ENCODE measurements around the gene BCL7A.

The BCL7A gene

DNA sequence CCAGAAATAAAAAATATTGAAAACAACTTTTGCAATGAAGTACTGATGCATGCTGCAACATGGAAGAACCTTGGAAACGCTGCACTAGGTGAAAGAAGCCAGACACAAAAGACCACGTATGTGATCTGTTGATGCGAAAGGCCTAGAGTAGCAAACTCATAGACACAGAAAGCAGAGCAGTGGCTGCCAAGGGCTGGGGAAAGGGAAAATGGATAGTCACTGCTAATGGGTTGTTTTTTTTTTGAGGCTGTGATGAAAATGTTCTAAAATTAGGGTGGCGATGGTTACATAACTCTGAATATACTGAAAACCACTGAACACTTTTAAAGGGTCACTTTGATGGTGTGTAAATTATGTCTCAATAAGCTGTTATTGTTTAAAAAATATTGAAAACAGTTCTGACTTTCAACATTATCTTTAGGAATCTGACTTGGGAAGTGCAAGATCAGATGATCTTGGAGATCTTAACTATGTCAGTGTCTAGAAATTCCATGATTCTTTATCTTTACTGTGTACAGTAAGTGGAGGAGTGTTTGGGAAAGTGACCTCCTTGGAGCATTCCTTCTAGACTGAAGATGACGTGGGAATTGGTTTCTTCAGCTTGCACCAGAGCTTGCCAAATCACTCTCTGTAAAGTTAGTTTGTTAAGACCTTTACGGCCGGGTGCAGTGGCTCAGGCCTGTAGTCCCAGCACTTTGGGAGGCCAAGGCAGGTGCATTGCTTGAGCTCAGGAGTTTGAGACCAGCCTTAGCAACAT, 69.3 kb downstream of the BCL7A start:
- peaks cover 21% of the 10 kb centered on the region for H3K4me1 ChIP-seq (ENCODE audit: insufficient read depth, low read length)
- no peak overlapping the region for H3K9ac ChIP-seq (ENCODE audit: low read depth, low read length)
- H3K36me3 ChIP-seq (ENCODE audit: insufficient read depth, low read length), result no peaks in the 10 kb centered on the region
- no peaks in the 10 kb centered on the region for H3K9me3 ChIP-seq (ENCODE audit: control insufficient read depth, insufficient read depth, low read length)

DNA sequence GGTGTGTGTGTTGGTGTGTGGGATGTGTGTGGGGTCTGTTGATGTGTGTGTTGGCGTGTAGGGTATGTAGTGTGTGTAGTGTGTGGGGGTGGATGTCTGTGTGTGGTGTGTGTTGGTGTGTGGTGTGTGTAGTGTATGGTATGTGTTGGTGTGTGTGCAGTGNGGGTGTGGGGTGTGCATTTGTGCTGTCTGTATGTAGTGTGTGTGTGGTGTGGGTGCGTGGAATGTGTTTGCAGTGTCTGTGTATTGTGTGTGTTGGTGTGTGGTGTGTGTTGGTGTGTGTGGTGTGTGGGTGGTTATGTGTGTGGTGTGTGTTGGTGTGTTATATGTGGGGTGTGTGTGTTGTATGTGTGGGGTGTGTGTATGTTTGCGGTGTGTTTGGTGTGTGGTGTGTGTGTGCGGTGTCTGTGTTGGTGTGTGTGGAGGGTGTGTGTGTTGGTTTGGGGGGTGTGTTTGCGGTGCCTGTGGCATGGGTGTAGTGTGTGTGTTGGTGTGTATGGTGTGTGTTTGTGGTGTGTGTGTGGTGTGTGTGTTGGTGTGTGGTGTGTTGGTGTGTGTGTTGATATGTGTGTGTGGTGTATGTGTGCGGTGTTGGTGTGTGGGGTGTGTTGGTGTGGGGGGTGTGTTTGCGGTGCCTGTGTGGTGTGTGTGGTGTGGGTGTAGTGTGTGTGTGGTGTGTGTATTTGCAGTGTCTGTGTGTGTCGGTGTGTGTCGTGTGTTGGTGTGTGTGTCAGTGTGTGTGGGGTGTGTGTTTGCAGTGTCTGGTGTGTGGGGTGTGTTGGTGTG, 71.6 kb downstream of the BCL7A start:
- peaks cover 24% of the 10 kb centered on the region for H3K4me1 ChIP-seq (ENCODE audit: insufficient read depth, low read length)
- H3K9ac ChIP-seq (ENCODE audit: low read depth, low read length), result no peak overlapping the region

DNA sequence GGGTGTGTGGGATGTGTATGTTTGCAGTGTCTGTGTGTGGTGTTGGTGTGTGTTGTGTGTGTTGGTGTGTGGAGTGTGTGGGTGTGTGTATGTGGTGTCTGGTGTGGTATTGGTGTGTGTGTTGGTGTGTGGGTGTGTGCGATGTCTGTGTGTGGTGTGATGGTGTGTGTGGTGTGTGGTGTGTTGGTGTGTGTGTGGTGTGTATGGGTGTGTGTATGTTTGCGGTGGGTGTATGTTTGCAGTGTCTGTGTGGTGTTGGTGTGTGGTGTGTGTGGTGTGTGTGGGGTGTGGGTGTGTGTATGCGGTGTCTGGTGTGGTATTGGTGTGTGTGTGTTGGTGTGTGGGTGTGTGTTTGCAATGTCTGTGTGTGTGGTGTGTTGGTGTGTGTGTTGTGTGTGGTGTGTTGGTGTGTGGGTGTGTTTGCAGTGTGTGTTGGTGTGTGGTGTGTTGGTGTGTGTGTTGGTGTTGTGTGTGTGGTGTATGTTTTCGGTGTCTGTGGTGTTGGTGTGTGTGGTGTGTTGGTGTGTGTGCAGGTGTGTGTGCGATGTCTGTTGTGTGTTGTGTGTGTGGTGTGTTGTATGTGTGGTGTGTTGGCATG, 72.6 kb downstream of the BCL7A start:
- Histone ChIP-seq H3K9me3 (ENCODE audit: control insufficient read depth, insufficient read depth, low read length) (no peaks in the 10 kb centered on the region), H3K4me1 (ENCODE audit: insufficient read depth, low read length) (peaks cover 20% of the 10 kb centered on the region), H3K36me3 (ENCODE audit: insufficient read depth, low read length) (no peaks in the 10 kb centered on the region)

More for the DNA sequence above, 71.6 kb downstream of the BCL7A start:
- no peaks in the 10 kb centered on the region for H3K9me3 ChIP-seq (ENCODE audit: control insufficient read depth, insufficient read depth, low read length)
- no peaks in the 10 kb centered on the region for H3K36me3 ChIP-seq (ENCODE audit: insufficient read depth, low read length)

DNA sequence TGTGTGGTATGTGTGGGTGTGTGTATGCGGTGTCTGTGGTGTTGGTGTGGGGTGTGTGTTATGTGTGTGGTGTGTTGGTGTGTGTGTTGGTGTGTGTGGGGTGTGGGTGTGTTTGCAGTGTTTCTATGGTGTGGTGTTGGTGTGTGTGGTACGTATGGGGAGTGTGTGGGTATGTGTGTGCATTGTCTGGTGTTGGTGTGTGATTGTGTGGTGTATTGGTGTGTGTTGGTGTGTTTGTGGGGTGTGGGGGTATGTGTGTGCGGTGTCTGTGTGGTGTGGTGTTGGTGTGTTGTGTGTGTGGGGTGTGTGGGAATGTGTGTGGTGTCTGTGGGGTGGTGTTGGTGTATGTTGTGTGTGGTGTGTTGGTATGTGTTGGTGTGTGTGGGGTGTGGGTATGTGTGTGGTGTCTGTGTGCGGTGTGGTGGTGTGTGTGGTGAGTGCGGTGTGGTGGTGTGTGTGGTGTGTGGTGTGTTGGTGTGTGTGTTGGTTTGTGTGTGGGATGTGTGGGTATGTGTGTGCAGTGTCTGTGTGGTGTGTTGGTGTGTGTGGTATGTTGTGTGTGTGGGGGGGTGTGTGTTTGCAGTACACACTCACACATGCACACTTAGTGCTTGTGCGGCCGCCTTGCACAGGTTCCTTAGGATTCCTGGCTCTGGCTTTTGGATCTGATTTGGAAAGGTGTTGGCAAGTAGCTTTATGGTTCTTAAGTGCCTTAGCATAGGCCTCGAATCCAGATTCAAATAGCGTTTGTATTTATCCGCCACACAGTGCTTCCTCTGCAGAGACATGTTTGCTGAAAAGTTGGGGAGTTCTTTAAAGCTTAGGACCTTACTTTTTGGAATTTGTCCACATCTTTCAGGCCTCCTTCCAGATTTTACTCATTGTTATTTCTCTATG, 73.3 kb downstream of the BCL7A start:
- Histone ChIP-seq H3K4me1 (ENCODE audit: insufficient read depth, low read length) (peaks cover 20% of the 10 kb centered on the region), H3K9me3 (ENCODE audit: control insufficient read depth, insufficient read depth, low read length) (no peaks in the 10 kb centered on the region), H3K36me3 (ENCODE audit: insufficient read depth, low read length) (no peaks in the 10 kb centered on the region), H3K9ac (ENCODE audit: low read depth, low read length) (no peak overlapping the region)

More for the DNA sequence above, 72.6 kb downstream of the BCL7A start:
- H3K9ac ChIP-seq (ENCODE audit: low read depth, low read length), result no peak overlapping the region

DNA sequence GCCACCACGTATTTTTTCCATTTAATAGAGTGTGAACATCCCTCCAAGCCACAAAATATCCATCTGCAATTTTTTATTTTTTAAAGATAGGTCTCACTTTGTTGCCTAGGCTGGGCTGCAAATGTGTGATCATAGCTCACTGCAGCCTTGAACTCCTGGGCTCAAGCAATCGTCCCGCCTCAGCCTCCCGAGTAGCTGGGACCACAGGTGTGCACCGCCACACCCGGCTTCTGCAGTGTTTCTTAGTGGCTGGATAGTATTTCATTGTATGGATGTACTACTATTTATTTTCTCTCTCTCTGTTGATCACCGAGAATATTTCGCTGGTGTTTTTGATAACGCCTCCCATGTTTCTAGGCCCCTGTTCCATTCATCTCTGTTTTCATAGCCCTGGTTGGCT, 74.3 kb downstream of the BCL7A start:
- Histone ChIP-seq H3K4me1 (ENCODE audit: insufficient read depth, low read length) (peaks cover 22% of the 10 kb centered on the region), H3K9ac (ENCODE audit: low read depth, low read length) (no peak overlapping the region)

DNA sequence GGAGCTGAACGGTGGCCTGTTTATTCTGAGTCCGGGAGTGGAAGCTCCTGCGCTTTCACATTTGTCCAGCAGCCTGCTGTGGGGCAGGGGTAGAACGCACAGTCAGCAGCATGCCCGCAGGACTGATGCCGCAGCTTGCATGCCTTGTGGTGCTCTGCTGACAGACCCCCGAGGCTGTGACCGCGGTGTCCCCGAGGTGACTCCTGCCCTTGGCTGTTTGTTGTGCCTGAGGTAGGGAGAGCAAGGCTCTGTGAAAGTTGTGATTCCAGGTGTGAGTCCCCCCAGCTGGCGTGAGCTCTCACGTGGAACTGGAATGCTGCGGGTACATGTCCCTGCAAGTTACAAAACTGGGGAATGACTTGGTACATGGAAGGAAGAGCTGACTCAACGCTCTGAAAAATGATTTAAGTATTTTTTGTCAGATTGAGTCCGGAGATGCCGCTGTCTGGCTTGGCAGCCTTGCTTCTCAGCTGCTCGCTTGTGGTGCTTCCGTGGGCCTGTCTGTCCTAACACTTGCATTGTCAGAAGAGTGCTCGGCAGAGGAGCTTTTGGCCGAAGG, 75.0 kb downstream of the BCL7A start:
- no peaks in the 10 kb centered on the region for H3K9me3 ChIP-seq (ENCODE audit: control insufficient read depth, insufficient read depth, low read length)

More for the DNA sequence above, 74.3 kb downstream of the BCL7A start:
- Histone ChIP-seq H3K36me3 (ENCODE audit: insufficient read depth, low read length) (no peaks in the 10 kb centered on the region), H3K9me3 (ENCODE audit: control insufficient read depth, insufficient read depth, low read length) (no peaks in the 10 kb centered on the region)

DNA sequence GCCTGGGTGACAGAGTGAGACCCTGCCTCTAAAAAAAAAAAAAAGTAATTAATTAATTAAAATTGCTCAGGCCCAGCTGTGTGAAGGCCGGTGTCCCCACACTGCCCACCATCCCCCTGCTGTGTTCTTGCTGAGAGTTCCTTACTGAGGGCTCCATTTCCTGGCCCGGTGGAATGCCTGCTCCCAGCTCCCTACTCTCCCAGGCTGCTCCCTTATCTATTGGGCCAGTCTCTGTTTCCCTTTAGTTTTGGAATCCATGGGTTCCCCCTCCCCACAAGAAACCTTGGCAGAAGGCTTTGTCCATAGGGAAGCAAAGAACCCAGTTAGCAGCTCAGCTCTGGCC, 75.9 kb downstream of the BCL7A start:
- Histone ChIP-seq H3K9ac (ENCODE audit: low read depth, low read length) (no peak overlapping the region), H3K4me1 (ENCODE audit: insufficient read depth, low read length) (peaks cover 22% of the 10 kb centered on the region), H3K9me3 (ENCODE audit: control insufficient read depth, insufficient read depth, low read length) (no peaks in the 10 kb centered on the region), H3K36me3 (ENCODE audit: insufficient read depth, low read length) (no peaks in the 10 kb centered on the region)

More for the DNA sequence above, 75.0 kb downstream of the BCL7A start:
- Histone ChIP-seq H3K4me1 (ENCODE audit: insufficient read depth, low read length) (peaks cover 22% of the 10 kb centered on the region), H3K9ac (ENCODE audit: low read depth, low read length) (no peak overlapping the region), H3K36me3 (ENCODE audit: insufficient read depth, low read length) (no peaks in the 10 kb centered on the region)

DNA sequence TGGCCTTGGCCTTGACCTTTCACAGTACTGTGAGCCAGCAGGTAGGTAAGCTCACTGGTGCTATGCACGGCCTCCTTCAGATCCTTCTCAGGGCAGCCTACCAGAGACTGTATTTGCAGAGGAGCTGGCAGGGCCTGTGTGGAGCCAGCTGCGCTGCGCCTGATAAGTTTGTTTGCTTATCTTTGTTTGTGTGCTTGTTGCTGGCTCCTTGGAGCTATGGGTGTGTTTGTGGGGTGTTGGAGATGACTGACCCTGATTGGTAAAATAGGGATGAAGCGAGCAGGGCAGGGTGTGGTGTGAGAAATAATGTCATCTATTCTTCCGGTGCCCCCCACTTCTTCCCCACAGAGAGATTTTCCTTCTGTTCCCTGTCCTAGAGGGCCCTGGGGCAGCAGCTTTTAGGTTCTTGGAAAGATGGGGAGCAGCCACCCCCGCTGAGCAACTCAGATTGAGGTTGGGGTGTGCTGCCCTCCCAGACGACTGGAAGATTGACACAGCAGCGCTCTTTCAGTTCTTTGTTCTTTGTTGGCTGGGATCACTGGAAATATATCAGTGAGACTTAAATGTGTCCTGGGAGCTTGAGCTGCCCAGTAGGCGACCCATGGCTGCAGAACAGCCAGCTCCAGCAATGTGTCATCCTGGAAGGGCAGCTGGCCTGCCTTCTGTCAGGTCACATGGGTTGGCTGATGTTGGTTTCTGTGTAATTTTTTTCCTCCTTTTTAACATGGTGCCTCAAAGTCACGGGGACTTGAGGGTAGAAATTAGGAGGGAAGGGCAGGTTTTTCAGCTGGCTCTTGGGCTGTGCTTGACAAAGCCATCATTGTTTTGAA, 76.5 kb downstream of the BCL7A start:
- H3K9me3 ChIP-seq (ENCODE audit: control insufficient read depth, insufficient read depth, low read length), result no peaks in the 10 kb centered on the region
- no peak overlapping the region for H3K9ac ChIP-seq (ENCODE audit: low read depth, low read length)
- H3K36me3 ChIP-seq (ENCODE audit: insufficient read depth, low read length), result no peaks in the 10 kb centered on the region
- H3K4me1 ChIP-seq (ENCODE audit: insufficient read depth, low read length), result peaks cover 22% of the 10 kb centered on the region

DNA sequence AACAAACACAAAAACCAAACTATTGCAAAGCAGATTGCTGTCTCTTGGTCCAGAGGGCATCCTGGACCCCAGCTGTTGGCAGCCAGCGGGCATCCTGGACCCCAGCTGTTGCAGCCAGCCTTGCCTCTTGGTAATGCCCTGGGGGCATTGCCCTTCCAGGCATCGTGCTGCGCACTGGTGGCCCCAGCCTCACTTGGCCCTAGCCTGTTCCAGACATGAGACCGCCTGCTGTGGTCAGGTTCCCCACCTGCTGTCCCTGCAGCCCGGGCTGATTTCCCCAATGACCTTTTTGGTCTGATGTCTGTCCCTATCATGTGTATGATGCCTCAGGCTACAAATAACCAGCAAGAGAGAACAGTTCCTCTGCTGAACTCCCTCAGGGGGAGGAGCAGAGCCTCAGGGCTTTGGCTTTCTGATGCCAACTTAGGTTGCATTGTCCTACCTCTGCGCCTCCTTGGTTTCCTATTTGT, 77.6 kb downstream of the BCL7A start:
- H3K4me1 ChIP-seq (ENCODE audit: insufficient read depth, low read length), result peaks cover 22% of the 10 kb centered on the region
- no peaks in the 10 kb centered on the region for H3K9me3 ChIP-seq (ENCODE audit: control insufficient read depth, insufficient read depth, low read length)
- H3K36me3 ChIP-seq (ENCODE audit: insufficient read depth, low read length), result no peaks in the 10 kb centered on the region
- no peak overlapping the region for H3K9ac ChIP-seq (ENCODE audit: low read depth, low read length)

DNA sequence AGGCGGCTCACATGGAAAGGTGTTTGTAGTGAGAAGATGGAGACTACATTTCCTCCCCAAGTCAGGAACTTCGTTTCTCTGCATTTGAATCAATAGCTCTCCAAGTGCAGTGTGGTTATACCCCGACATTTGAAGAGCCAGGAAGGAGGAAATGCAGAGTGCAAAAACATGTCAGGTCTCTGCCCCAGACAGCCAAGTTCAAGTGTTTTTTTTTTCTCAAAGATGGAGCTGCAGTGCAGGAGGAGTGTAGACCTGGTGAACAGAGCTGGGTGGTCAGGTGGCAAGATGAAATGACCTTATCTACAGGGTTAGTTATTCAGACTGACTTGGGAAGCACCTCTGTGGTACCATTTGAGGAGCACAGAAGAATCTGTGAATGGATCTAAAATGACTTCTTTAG, 78.2 kb downstream of the BCL7A start:
- Histone ChIP-seq H3K9me3 (ENCODE audit: control insufficient read depth, insufficient read depth, low read length) (no peaks in the 10 kb centered on the region), H3K4me1 (ENCODE audit: insufficient read depth, low read length) (peaks cover 22% of the 10 kb centered on the region), H3K9ac (ENCODE audit: low read depth, low read length) (no peak overlapping the region), H3K36me3 (ENCODE audit: insufficient read depth, low read length) (no peaks in the 10 kb centered on the region)

DNA sequence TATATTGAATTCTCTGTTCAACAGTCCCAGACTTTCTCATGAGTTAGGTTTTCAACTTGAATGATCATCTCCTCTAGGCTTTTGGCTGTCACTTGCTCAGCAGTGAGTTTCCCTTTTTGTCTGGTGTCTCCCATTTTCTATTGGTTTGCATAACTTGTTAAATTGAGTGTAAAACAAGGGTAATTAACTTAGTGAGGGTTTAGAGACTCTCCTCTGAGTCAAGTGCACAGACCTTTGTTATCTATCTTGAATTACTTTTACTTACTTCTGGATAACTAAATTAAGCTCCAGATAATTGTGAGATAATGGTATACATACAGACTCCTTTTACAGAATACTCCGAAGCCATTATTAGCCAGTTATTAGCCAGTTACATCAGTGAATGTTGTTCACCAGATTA, 78.9 kb downstream of the BCL7A start:
- no peaks in the 10 kb centered on the region for H3K9me3 ChIP-seq (ENCODE audit: control insufficient read depth, insufficient read depth, low read length)
- no peak overlapping the region for H3K9ac ChIP-seq (ENCODE audit: low read depth, low read length)
- no peaks in the 10 kb centered on the region for H3K36me3 ChIP-seq (ENCODE audit: insufficient read depth, low read length)
- peaks cover 22% of the 10 kb centered on the region for H3K4me1 ChIP-seq (ENCODE audit: insufficient read depth, low read length)

DNA sequence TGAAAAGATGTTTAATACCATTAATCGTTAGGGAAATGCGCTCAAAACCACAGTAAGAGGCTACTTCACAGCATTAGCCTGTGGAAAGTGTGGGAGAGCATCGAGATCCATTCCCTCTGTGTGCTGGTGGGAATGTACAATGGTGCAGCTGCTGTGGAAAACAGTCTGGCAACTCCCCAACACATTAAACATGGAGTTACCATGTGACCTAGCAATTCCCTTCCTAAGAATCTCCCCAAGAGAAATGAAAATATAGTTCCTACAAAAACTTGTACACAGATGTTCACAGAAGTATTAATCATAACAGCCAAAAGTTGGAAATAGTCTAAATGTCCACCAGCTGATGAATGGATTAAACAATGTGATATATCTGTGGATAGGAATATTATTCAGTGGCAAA, 80.6 kb downstream of the BCL7A start:
- Histone ChIP-seq H3K4me1 (ENCODE audit: insufficient read depth, low read length) (peaks cover 22% of the 10 kb centered on the region), H3K9ac (ENCODE audit: low read depth, low read length) (no peak overlapping the region), H3K36me3 (ENCODE audit: insufficient read depth, low read length) (no peaks in the 10 kb centered on the region), H3K9me3 (ENCODE audit: control insufficient read depth, insufficient read depth, low read length) (no peaks in the 10 kb centered on the region)

DNA sequence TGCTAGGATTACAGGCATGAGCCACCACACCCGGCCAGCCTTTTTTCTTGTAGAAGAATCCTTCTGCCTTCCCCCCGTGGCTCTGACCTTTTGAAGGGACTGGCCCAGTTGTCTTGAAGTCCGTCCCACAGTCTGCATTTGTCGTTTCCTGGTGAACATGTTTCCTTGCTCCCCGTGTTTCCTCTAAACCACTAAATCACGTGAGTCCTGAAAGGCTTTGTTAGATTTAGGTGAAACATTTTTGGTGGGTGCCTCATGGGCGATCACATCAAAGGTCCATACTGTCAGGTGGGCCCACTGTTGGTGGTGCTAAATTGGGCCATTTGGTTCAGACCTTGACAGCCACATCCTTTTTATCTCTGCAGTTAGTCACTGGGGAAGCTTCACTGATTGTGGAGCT, 83.2 kb downstream of the BCL7A start:
- Histone ChIP-seq H3K36me3 (ENCODE audit: insufficient read depth, low read length) (no peaks in the 10 kb centered on the region), H3K9ac (ENCODE audit: low read depth, low read length) (no peak overlapping the region), H3K4me1 (ENCODE audit: insufficient read depth, low read length) (peaks cover 3% of the 10 kb centered on the region), H3K9me3 (ENCODE audit: control insufficient read depth, insufficient read depth, low read length) (no peaks in the 10 kb centered on the region)

All from ES-I3 (cell line).